Measurements from ENCODE around the gene SUSD2. TPM values are rescaled to one million over a fixed set of nuclear protein-coding genes. Genes with fewer than 3 reads are reported as not detected.

Gene SUSD2
- total and polyA plus RNA-seq, 9 of the 15 experiments (the other 6 are each of a cell fraction or from before 2014, with no cell fraction given), result 0.01 to 0.16 (median 0.04) TPM; not detected in 4

GRCh38 chr22:24233235-24233634 lies 51.9 kb downstream of the SUSD2 start:
- DNase-seq (ENCODE audit: extremely low read depth in 1 of 4, low spot score in 3 of 4) (peak in 1 of 4 experiments; percentile 2), ATAC-seq (no peak), FAIRE-seq (no peak)
- POLR2A ChIA-PET, result no interaction called here
- no peaks in the 10 kb centered on the region for H3K27me3 ChIP-seq (ENCODE audit: control insufficient read depth in 2 of 2, insufficient read depth in 2 of 2, low read length in 2 of 2)
- no peak overlapping the region for H3K4me3 ChIP-seq
- BruUV-seq (replicated peaks), result no TSS peak
- in situ Hi-C loops (cut with MboI) (no loop called here), intact Hi-C loops (cut with micrococcal nuclease) (no loop called here)
- H3K9me3 ChIP-seq (replicated peaks; ENCODE audit: control insufficient read depth, insufficient read depth, low read depth, low read length), result no peaks in the 10 kb centered on the region
- CTCF ChIA-PET (ENCODE audit: low intra/inter-chr PET ratio), result no interaction called here
- H3K36me3 ChIP-seq (ENCODE audit: control insufficient read depth, insufficient read depth, low read length), result no peaks in the 10 kb centered on the region
- H3K79me2 ChIP-seq (ENCODE audit: control insufficient read depth, insufficient read depth, low read length), result no peaks in the 10 kb centered on the region
- H2AFZ ChIP-seq (ENCODE audit: low read depth, low read length), result no peak overlapping the region
- H4K20me1 ChIP-seq (replicated peaks; ENCODE audit: control insufficient read depth, insufficient read depth, low read length), result no peaks in the 10 kb centered on the region
- no peaks in the 10 kb centered on the region for H3K9me1 ChIP-seq (ENCODE audit: control insufficient read depth, insufficient read depth, low read length)
- no peak overlapping the region for H3K4me2 ChIP-seq (ENCODE audit: insufficient read depth, low read length)
- no peak overlapping the region for H3K9ac ChIP-seq (ENCODE audit: insufficient read depth in 1 of 2, low read depth in 2 of 2, low read length in 2 of 2)
- WGBS (ENCODE audit: insufficient coverage, low coverage, missing lambda C conversion rate), result 44% methylated on average over 1 of the region's 13 CpGs
- H3K27ac ChIP-seq (ENCODE audit: extremely low read depth, low read depth, low read length), result no peak overlapping the region
- H3K4me1 ChIP-seq (replicated peaks in 1 of 2; ENCODE audit: control insufficient read depth in 2 of 2, insufficient read depth in 2 of 2, low read length in 2 of 2), result peaks cover 0 to 5% of the 10 kb centered on the region in 2 experiments; a peak in 2 of 5 replicates
- TF ChIP-seq TAL1 (IDR thresholded peaks at IDR 0.05) (no peak), SNRNP70 (optimal IDR thresholded peaks at IDR 0.05; ENCODE audit: low read depth, low read length) (no peak), HOXB6 (CRISPR knock-in tag; IDR thresholded peaks at IDR 0.05; ENCODE audit: borderline replicate concordance) (no peak), ZNF146 (CRISPR knock-in tag; IDR thresholded peaks at IDR 0.05; ENCODE audit: unreplicated experiment) (no peak), CHAMP1 (IDR thresholded peaks at IDR 0.05) (no peak), CTBP1 (IDR thresholded peaks at IDR 0.05; ENCODE audit: borderline replicate concordance) (no peak), IRF9 (tag; IDR thresholded peaks at IDR 0.05) (no peak), PRDM10 (IDR thresholded peaks at IDR 0.05; ENCODE audit: partially characterized antibody) (no peak), ZNF354B (CRISPR knock-in tag; IDR thresholded peaks at IDR 0.05) (no peak), ELK3 (CRISPR knock-in tag; IDR thresholded peaks at IDR 0.05) (no peak), POLR2A (conservative IDR thresholded peaks at IDR 0.05) (no peak), SMARCA5 (IDR thresholded peaks at IDR 0.05) (no peak), ZFP36 (IDR thresholded peaks at IDR 0.05; ENCODE audit: low read depth, low read length, partially characterized antibody) (no peak)
- TF ChIP-seq, protein P1, sequence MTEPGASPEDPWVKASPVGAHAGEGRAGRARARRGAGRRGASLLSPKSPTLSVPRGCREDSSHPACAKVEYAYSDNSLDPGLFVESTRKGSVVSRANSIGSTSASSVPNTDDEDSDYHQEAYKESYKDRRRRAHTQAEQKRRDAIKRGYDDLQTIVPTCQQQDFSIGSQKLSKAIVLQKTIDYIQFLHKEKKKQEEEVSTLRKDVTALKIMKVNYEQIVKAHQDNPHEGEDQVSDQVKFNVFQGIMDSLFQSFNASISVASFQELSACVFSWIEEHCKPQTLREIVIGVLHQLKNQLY (CRISPR knock-in tag; conservative IDR thresholded peaks at IDR 0.05), result no peak
